ENCODE data around the gene ATP1B2.
A peak's percentile ranks its signal among the peaks of the same experiment; 100 is the strongest.

DNA sequence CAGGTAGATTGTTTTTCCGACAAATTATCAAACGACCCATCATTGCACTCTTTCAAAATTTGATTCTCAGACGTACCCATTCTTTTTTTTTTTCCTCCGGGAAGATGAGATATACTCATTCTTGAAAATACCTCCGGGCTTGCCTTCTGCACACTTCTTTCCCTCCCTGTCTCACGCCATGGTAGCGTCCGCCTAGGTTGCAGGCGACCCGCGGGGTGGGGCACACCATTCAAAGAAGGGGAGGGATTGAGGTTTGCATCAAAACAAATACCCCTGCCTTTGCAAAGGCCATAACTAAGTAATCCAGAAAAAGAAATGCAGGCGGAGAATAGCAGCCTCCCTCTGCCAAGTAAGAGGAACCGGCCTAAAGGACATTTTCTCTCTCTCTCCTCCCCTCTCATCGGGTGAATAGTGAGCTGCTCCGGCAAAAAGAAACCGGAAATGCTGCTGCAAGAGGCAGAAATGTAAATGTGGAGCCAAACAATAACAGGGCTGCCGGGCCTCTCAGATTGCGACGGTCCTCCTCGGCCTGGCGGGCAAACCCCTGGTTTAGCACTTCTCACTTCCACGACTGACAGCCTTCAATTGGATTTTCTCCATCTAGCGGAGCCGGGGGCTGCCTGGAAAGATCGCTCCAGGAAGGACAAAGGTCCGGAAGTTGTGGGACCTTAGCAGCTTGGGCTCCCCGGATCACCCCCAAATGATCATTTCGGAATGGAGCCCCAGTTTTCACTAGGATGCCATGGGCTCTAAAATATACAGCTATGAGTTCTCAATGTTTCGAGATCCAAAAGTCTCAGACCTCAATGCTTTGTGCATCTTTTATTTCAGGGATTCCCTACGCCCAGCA is 35.7 kb downstream of the ATP1B2 start:
- TF ChIP-seq, protein P1, sequence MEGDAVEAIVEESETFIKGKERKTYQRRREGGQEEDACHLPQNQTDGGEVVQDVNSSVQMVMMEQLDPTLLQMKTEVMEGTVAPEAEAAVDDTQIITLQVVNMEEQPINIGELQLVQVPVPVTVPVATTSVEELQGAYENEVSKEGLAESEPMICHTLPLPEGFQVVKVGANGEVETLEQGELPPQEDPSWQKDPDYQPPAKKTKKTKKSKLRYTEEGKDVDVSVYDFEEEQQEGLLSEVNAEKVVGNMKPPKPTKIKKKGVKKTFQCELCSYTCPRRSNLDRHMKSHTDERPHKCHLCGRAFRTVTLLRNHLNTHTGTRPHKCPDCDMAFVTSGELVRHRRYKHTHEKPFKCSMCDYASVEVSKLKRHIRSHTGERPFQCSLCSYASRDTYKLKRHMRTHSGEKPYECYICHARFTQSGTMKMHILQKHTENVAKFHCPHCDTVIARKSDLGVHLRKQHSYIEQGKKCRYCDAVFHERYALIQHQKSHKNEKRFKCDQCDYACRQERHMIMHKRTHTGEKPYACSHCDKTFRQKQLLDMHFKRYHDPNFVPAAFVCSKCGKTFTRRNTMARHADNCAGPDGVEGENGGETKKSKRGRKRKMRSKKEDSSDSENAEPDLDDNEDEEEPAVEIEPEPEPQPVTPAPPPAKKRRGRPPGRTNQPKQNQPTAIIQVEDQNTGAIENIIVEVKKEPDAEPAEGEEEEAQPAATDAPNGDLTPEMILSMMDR (IDR thresholded peaks at IDR 0.05), result no peak
- TF ChIP-seq POLR2A (IDR thresholded peaks at IDR 0.05) (peak in 2 of 4 donors; percentile 43 to 69), EP300 (IDR thresholded peaks at IDR 0.05) (no peak), POLR2AphosphoS5 (IDR thresholded peaks at IDR 0.05) (peak; percentile 80 to 95 (median 89))

Measured in stomach (tissue), 4 donors.